HFFc6 (cell line): ENCODE data around the gene TADA2A. TPM values are rescaled to one million over a fixed set of nuclear protein-coding genes. Genes with fewer than 3 reads are reported as not detected.

ENCODE experiments used
- DNase-seq: peaks from one replicate; pipeline ENCODE4 v3.0.0-alpha.2; 2018
- H3K27ac Mint-ChIP-seq: 2 replicates; pipeline ENCODE4 v1.8.0; 2020; ENCODE audit warnings: mild to moderate bottlenecking, mixed read lengths
- H3K27me3 Mint-ChIP-seq: 2 replicates; pipeline ENCODE4 v1.8.0; 2021; ENCODE audit warnings: mild to moderate bottlenecking, moderate library complexity, mixed read lengths; ENCODE audit not compliant: insufficient read depth
- H3K36me3 Mint-ChIP-seq: 2 replicates; pipeline ENCODE4 v1.8.0; 2021; ENCODE audit warnings: low read depth, mixed read lengths
- H3K4me1 Mint-ChIP-seq: 2 replicates; pipeline ENCODE4 v1.8.0; 2020; ENCODE audit warnings: low read depth, mixed read lengths
- H3K4me3 Mint-ChIP-seq: 2 replicates; pipeline ENCODE4 v1.8.0; 2020; ENCODE audit warnings: mild to moderate bottlenecking, moderate library complexity, mixed read lengths
- H3K9me3 Mint-ChIP-seq: 2 replicates; pipeline ENCODE4 v1.8.0; 2020; ENCODE audit warnings: mild to moderate bottlenecking, mixed read lengths
- CTCF ChIP-seq: fragments of 200-600 bp; sonication (generic); IDR thresholded peaks from 2 replicates; pipeline ENCODE4 v1.5.0; 2021; ENCODE audit warnings: antibody characterized with exemption, mild to moderate bottlenecking
- total RNA-seq, 6 experiments: library from RNA; stranded (reverse); fragmentation: NEBNext Ultra II Directional; extraction: Animal tissue kit (Norgen Biotek cat#: 25700); gene quantifications; 2 replicates in 1 of 6; 3 replicates in 5 of 6; pipeline ENCODE4 v1.2.3, GENCODE V29; 2021

Gene TADA2A
- total RNA-seq, 6 experiments from 2014 or later: 12.4 to 17.9 (median 16.2) TPM

GRCh38 chr17:37375706-37376105, 31.0 kb upstream of the TADA2A start, which contains the start of gene C17orf78:
Gene C17orf78 (plus strand): TSS chr17:37375985. CDS start chr17:37376093, 108 bp downstream.
- no peaks in the 10 kb centered on the region; the same call in 1 of the 2 replicates for H3K27me3 Mint-ChIP-seq
- peaks cover 5% of the 10 kb centered on the region for H3K4me1 Mint-ChIP-seq
- DNase-seq: no peak
- no peaks in the 10 kb centered on the region for H3K36me3 Mint-ChIP-seq
- no peaks in the 10 kb centered on the region for H3K9me3 Mint-ChIP-seq
- no peak within 1 kb of the TSS for H3K27ac Mint-ChIP-seq
- H3K4me3 Mint-ChIP-seq: no peak within 1 kb of the TSS
- no peak for TF ChIP-seq CTCF

- Mint-ChIP-seq H3K27ac (no peak overlapping the region), H3K4me3 (no peak overlapping the region), H3K9me3 (no peaks in the 10 kb centered on the region), H3K36me3 (no peaks in the 10 kb centered on the region), H3K4me1 (peaks cover 11% of the 10 kb centered on the region), H3K27me3 (no peaks in the 10 kb centered on the region; the same call in 1 of the 2 replicates)
- TF ChIP-seq CTCF: no peak
- DNase-seq: no peak
These were observed 24.6 kb upstream of the TADA2A start for GRCh38 chr17:37382056-37382455.

- Mint-ChIP-seq H3K27ac (no peak overlapping the region), H3K4me1 (peaks cover 26% of the 10 kb centered on the region), H3K27me3 (no peaks in the 10 kb centered on the region; the same call in 1 of the 2 replicates), H3K36me3 (no peaks in the 10 kb centered on the region), H3K9me3 (no peaks in the 10 kb centered on the region), H3K4me3 (no peak overlapping the region)
- no peak for DNase-seq
- no peak for TF ChIP-seq CTCF
These were observed 22.0 kb upstream of the TADA2A start for GRCh38 chr17:37384560-37385149.

GRCh38 chr17:37385474-37385990, 21.2 kb upstream of the TADA2A start:
- H3K4me1 Mint-ChIP-seq: peaks cover 26% of the 10 kb centered on the region
- no peak overlapping the region for H3K4me3 Mint-ChIP-seq
- H3K27me3 Mint-ChIP-seq: no peaks in the 10 kb centered on the region; the same call in 1 of the 2 replicates
- no peak for TF ChIP-seq CTCF
- no peak overlapping the region for H3K27ac Mint-ChIP-seq
- DNase-seq: no peak
- H3K36me3 Mint-ChIP-seq: no peaks in the 10 kb centered on the region
- H3K9me3 Mint-ChIP-seq: no peaks in the 10 kb centered on the region

GRCh38 chr17:37386462-37386861, 20.2 kb upstream of the TADA2A start:
- Mint-ChIP-seq H3K4me3 (no peak overlapping the region), H3K27ac (no peak overlapping the region), H3K27me3 (no peaks in the 10 kb centered on the region; the same call in 1 of the 2 replicates), H3K36me3 (no peaks in the 10 kb centered on the region), H3K9me3 (no peaks in the 10 kb centered on the region), H3K4me1 (peaks cover 30% of the 10 kb centered on the region)
- DNase-seq: no peak
- TF ChIP-seq CTCF: no peak
